Aorta (tissue), 5 donors: ENCODE data around the gene ITSN2. TPM values are rescaled to one million over a fixed set of nuclear protein-coding genes. Genes with fewer than 3 reads are reported as not detected.
"Not testable (repeated sequence)": the region's sequence is repeated elsewhere in the genome, so short reads cannot be mapped to it uniquely, and the experiment has no call there.

Source experiments
- ATAC-seq: fragments of 200-7000 bp; cut with Tn5 transposase; one replicate; pipeline ENCODE4 v1.9.1; 2022; ENCODE audit warnings: moderate library complexity; ENCODE audit not compliant: low FRiP score
- DNase-seq, 2 donors: peaks; one replicate each; pipeline ENCODE4 v3.0.0-alpha.2; 2020
- H3K27ac ChIP-seq, 2 donors: one replicate each; pipeline ENCODE4 v1.5.1; 2013; ENCODE audit warnings: low read length in 2 of 2, mild to moderate bottlenecking in 2 of 2, moderate library complexity in 2 of 2, control low read depth in 1 of 2, inconsistent platforms in 1 of 2, low read depth in 1 of 2
- H3K27me3 ChIP-seq, 2 donors: one replicate each; pipeline ENCODE4 v1.6.1; 2013; ENCODE audit warnings: control low read depth in 1 of 2, low read length in 1 of 2, mild to moderate bottlenecking in 1 of 2, moderate library complexity in 1 of 2; ENCODE audit not compliant: insufficient read depth in 2 of 2, control insufficient read depth in 1 of 2
- H3K36me3 ChIP-seq, 2 donors: one replicate each; pipeline ENCODE4 v1.6.1; 2013; ENCODE audit warnings: control low read depth in 1 of 2, low read length in 1 of 2, mild to moderate bottlenecking in 1 of 2; ENCODE audit not compliant: insufficient read depth in 2 of 2, control insufficient read depth in 1 of 2
- H3K4me1 ChIP-seq, 2 donors: one replicate each; pipeline ENCODE4 v1.6.1; 2013; ENCODE audit warnings: low read length in 2 of 2, control low read depth in 1 of 2, mild to moderate bottlenecking in 1 of 2, moderate library complexity in 1 of 2; ENCODE audit not compliant: insufficient read depth in 2 of 2, control insufficient read depth in 1 of 2
- H3K4me3 ChIP-seq, 2 donors: one replicate each; pipeline ENCODE4 v1.5.1; 2013; ENCODE audit warnings: low read length in 2 of 2, control low read depth in 1 of 2, mild to moderate bottlenecking in 1 of 2
- H3K9me3 ChIP-seq: one replicate; pipeline ENCODE4 v1.6.1; 2013; ENCODE audit warnings: mild to moderate bottlenecking, low read length; ENCODE audit not compliant: control insufficient read depth
- WGBS, 2 donors: extraction: QIAGEN DNeasy Blood & Tissue Kit; methylation state at CpG; one replicate each; pipeline ENCODE4 v1.1.7; 2013; 5-methylcytosine and 5-hydroxymethylcytosine counted together
- intact Hi-C, 2 donors: fragments of 100-400 bp; cut with DNase I; formaldehyde crosslinking; loops; one replicate each; pipeline versions ENCODE4 v1.14.2 to v1.15.0; 2022
- long read RNA-seq, 2 donors: library from polyadenylated mRNA; unstranded; transcript quantifications; one replicate each; pipeline ENCODE4 v2.0.0, GENCODE V29; 2020 to 2021
- polyA plus RNA-seq, 2 donors: library from polyadenylated mRNA; stranded (reverse); fragments of 200-250 nt; gene quantifications; one replicate each; pipeline ENCODE4 v1.2.3, GENCODE V29; 2013
- total RNA-seq, 2 donors: library from RNA; stranded (reverse); fragmentation: NEBNext Ultra II Directional; extraction: Animal tissue kit (Norgen Biotek cat#: 25700); gene quantifications; one replicate each; pipeline ENCODE4 v1.2.1, GENCODE V29; 2021
- donor health status: healthy with polysubstance abuse.
- donor health status: Bipolar disorder and iron deficiency.
- donor health status: DM: no; HTN: no; CAD: no.
- donor health status: DM: no; HTN: no; CAD: no.
- donor health status: DM: yes; HTN: yes; CAD: no.

Gene ITSN2
- 10 to 100 TPM; 61.1 to 87.0 TPM for total RNA-seq
- polyA plus RNA-seq, result 10 to 100 TPM; 20.5 to 26.7 TPM
- long read RNA-seq, donor 1, partial matches to known transcripts, result 166 of 211 reads
- long read RNA-seq, donor 1, other reads (novel, unspliced or antisense), result 44 of 211 reads
- long read RNA-seq, donor 2, full-length matches to known transcripts, result 2 of 55 reads
- long read RNA-seq, donor 2, partial matches to known transcripts, result 28 of 55 reads
- long read RNA-seq, donor 2, other reads (novel, unspliced or antisense), result 25 of 55 reads

DNA sequence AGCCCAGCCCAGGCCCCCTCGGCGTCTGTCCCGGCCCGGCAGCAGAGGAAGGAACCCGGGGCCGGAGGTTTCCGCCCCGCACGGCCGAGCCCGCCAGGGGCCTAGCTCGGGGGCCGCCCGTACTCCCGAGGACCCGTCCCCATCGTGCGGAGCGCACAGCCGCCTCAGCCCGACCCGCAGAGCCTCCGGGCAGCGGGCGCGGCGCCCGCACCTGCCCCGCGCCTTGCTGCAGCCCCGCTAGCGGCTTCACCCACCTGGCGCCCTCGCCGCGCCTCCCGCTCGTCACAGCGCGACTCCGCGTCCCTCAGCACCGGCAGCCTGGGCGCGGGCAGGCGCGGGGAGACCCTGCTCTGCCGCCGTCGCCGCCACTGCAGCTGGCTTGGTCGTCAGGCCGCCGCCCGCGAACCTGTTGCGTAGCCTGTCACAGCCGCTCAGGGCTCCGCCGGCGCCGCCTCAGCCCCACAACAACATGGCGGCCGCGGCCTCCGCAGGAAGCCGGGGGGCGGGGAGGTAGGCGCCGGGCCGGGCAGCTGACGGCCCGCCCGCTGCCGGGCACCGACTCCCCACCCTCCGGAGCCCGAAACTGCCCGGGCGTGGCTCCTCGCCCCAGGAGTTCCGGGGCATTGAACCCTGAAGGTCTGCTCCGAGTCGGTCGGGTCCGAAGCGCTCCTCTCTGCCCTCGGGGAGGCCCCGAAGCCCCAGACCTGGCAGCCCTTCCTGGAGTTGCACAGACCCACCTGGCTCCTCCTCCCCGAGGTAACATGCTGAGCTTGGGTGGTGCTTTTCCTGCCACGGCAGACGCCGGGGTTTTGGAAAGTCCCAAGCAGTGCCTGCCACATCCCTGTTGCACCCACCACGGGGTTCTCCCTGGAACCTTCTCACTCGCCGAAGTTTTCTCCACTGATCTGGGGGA, at the start of gene ITSN2:
Gene ITSN2, minus strand, starts transcription at position 487 of the 913 bp plus-strand sequence. CDS start 32,454 bp downstream, outside the sequence.
- intact Hi-C loops, result no loop called here

DNA sequence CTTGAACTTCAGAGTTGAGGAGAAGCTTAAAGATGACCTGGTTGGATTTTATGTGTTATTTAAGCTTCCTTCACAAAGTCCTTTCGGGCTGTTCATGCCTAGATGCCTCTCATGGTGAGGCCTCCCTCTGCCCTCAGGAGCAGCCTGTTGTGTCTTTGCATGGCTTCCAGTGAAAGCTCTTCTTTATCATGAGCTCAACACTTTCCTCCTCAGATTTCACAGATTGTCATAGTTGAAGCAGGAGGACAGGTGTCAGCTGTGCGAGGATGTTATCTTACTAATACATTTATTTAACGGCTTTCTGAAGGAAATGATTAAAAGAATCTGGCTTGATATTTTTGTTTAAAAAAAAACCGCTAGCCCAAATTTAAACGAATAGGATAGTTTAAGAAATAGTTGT, 48.8 kb upstream of the ITSN2 start:
- H3K9me3 ChIP-seq, result no peaks in the 10 kb centered on the region
- no peaks in the 10 kb centered on the region for H3K27me3 ChIP-seq
- no peak overlapping the region for H3K27ac ChIP-seq
- H3K36me3 ChIP-seq, result no peaks in the 10 kb centered on the region
- DNase-seq (no peak), ATAC-seq (no peak)
- WGBS, 2 donors, result 75 to 79% methylated on average over 5 of the region's 5 CpGs
- no peak overlapping the region for H3K4me3 ChIP-seq
- intact Hi-C loops, result no loop called here
- no peaks in the 10 kb centered on the region for H3K4me1 ChIP-seq

More for the DNA sequence above, at the start of gene ITSN2:
- peak within 1 kb of the TSS; percentile 49 to 65 for H3K27ac ChIP-seq
- no peaks in the 10 kb centered on the region for H3K9me3 ChIP-seq
- no peaks in the 10 kb centered on the region for H3K27me3 ChIP-seq
- peak within 1 kb of the TSS; percentile 77 to 93 for H3K4me3 ChIP-seq
- peak; percentile 91 for ATAC-seq
- no peaks in the 10 kb centered on the region for H3K4me1 ChIP-seq
- DNase-seq, result peak; percentile 89 to 92
- no peaks in the 10 kb centered on the region for H3K36me3 ChIP-seq
- WGBS, 2 donors, result 1 to 2% methylated on average over 55 to 96 of the region's 96 CpGs

DNA sequence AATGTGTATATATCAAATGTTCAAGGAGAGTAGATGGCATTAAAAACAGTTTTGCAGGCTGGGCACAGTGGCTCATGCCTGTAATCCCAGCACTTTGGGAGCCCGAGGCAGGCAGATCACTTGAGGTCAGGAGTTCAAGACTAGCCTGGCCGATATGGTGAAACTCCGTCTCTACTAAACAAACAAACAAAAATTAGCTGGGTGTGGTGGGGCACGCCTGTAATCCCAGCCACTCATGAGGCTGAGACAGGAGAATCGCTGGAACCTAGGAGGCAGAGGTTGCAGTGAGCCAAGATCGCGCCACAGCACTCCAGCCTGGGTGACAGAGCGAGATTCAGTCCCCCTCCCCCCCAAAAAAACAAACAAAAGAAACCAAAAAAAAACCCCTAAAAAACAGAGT, 48.4 kb upstream of the ITSN2 start:
- H3K4me3 ChIP-seq, intact Hi-C loops, H3K4me1 ChIP-seq, H3K27ac ChIP-seq, H3K9me3 ChIP-seq, ATAC-seq, H3K27me3 ChIP-seq, DNase-seq, H3K36me3 ChIP-seq: not testable (repeated sequence)
- WGBS, 2 donors, result 70 to 71% methylated on average over 8 of the region's 8 CpGs

DNA sequence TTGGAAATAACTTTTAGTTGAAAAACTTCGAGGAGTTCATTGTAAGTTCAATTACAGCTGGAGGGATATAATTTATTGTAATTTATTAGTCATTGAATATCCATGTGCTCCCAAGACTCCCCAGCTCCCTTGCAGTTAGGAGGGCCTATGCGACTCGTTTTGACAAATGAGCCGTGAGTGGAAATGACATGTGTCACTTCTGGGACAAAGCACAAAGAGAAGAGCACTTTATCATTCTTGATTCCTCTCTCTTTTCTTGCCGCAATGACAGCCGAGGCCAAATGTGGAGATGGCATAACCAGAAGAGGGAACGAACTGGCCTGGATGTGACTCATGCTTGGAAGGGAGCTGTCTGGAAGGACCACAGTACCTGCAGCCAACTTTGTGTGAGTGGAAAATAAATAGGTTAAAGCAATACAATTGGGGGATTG, 44.2 kb upstream of the ITSN2 start:
- ATAC-seq (no peak), DNase-seq (no peak)
- intact Hi-C loops, result no loop called here
- H3K4me1 ChIP-seq, result no peaks in the 10 kb centered on the region
- no peak overlapping the region for H3K27ac ChIP-seq
- 50 to 56% methylated on average over 7 of the region's 7 CpGs for WGBS, 2 donors
- H3K4me3 ChIP-seq, result no peak overlapping the region
- no peaks in the 10 kb centered on the region for H3K9me3 ChIP-seq
- peaks cover 0 to 1% of the 10 kb centered on the region in 2 donors for H3K27me3 ChIP-seq
- no peaks in the 10 kb centered on the region for H3K36me3 ChIP-seq

DNA sequence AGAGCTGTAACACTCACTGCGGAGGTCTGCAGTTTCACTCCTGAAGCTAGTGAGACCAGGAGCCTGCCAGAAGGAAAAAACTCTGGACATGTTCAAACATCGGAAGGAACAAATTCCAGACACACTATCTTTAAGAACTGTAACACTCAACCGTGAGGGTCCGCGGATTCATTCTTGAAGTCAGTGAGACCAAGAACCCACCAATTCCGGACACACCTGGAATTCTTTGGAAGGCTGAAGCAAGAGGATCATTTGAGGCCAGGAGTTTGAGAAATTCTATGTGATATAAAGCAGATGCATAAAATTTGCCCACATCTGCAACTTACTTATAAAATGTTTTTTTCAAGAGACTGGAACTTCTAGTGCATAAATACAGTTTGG, 43.5 kb upstream of the ITSN2 start:
- H3K4me3 ChIP-seq, result no peak overlapping the region
- no peak for DNase-seq
- no peaks in the 10 kb centered on the region for H3K36me3 ChIP-seq
- H3K4me1 ChIP-seq, result no peaks in the 10 kb centered on the region
- peaks cover 0 to 1% of the 10 kb centered on the region in 2 donors for H3K27me3 ChIP-seq
- ATAC-seq, result no peak
- WGBS, 2 donors, result 90% methylated on average over 6 of the region's 6 CpGs
- H3K9me3 ChIP-seq, result no peaks in the 10 kb centered on the region
- intact Hi-C loops, result no loop called here
- H3K27ac ChIP-seq, result no peak overlapping the region

DNA sequence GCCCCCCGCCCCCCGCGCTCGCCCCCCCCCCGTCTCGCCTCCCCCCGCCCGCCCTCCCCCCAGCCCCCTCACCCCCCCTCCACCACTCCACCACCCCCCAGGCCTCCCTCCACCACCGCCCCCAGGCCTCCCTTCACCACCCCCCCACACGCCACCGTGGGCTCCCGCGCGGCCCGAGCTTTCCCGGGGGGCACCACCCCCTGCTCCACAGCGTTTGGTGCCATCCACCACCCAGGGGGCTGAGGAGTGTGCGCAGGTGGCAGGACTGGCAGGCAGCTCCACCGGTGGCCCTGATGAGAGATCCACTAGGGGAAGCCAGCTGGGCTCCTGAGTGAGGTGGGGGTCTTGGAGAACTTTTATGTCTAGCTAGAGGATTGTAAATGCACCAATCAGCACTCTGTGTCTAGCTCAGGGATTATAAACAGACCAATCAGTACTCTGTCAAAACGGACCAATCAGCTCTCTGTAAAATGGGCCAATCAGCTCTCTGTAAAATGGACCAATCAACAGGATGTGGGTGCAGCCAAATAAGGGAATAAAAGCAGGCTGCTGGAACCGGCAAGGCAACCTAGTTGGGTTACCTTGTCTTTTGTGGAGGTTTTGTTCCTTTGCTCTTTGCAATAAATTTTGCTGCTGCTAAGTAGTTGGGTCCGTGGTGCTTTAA, 43.0 kb upstream of the ITSN2 start:
- intact Hi-C loops, result no loop called here
- DNase-seq (no peak), ATAC-seq (no peak)
- Histone ChIP-seq H3K4me3 (no peak overlapping the region), H3K27ac (no peak overlapping the region), H3K9me3 (no peaks in the 10 kb centered on the region), H3K27me3 (peaks cover 0 to 1% of the 10 kb centered on the region in 2 donors), H3K4me1 (no peaks in the 10 kb centered on the region), H3K36me3 (no peaks in the 10 kb centered on the region)
- WGBS, 2 donors, result 73 to 74% methylated on average over 13 to 14 of the region's 22 CpGs

DNA sequence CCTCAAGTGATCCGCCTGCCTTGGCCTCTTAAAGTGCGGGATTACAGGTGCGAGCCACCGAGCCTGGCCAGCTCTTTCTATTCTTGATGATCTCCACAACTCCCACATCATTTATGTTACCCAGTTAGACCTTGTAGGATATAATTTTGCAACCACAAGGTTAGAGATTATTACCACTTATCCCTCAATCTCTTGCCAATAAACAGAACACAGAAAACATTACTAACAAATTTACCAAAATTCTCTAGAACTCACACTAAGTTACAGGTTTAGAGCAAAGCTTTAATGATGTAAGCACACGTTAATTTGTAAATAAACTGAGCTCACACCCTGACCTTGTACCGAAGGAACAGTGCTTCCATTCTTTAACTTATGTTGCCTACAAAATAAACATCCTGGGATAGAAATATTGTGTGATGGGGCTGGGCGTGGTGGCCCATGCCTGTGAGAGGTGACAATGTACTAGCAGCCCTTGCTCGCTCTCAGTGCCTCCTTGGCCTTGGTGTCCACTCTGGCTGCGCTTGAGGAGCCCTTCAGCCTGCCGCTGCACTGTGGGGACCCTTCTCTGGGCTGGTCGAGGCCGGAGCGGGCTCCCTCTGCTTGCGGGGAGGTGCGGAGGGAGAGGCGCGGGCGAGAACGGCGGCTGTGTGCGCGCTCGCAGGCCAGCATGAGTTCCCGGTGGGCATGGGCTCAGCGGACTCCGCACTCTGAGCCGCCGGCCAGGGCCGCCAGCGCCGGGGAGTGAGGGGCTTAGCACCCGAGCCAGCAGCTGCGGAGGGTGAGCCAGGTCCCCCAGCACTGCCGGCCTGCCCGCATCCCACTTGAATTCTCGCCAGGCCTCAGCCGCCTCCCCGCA, 42.1 kb upstream of the ITSN2 start:
- DNase-seq, result no peak
- intact Hi-C loops, result no loop called here

More for the DNA sequence above, 42.1 kb upstream of the ITSN2 start:
- H3K27me3 ChIP-seq, result peaks cover 0 to 1% of the 10 kb centered on the region in 2 donors
- WGBS, 2 donors, result 27% methylated on average over 32 to 38 of the region's 38 CpGs
- H3K4me3 ChIP-seq, result no peak overlapping the region
- no peak for ATAC-seq
- no peaks in the 10 kb centered on the region for H3K4me1 ChIP-seq
- H3K9me3 ChIP-seq, result no peaks in the 10 kb centered on the region
- no peaks in the 10 kb centered on the region for H3K36me3 ChIP-seq
- H3K27ac ChIP-seq, result no peak overlapping the region
